ENCODE results near the gene ZAR1L. TPM values are rescaled to one million over a fixed set of nuclear protein-coding genes. Genes with fewer than 3 reads are reported as not detected.

The ZAR1L gene
- total RNA-seq, 2 donors from 2014 or later: not detected

DNA sequence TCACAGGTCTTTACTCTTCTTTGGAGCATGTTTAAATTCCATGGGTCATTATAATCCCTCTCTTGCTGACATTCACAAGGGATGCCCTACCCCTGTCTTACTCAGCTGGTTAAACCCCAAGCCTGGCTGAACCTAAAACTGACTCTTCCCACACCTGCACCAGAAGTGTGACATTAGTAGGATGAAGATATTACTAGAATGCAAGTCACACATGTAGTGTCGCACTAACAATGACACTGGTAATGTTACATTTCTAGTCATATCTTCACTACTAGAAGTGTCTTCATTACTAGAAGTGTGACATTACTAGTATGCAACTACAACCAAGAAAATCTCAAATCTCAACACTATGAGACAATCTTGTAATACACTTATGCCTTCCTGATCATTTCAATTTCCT, 14.2 kb downstream of the ZAR1L start:
- H3K9ac ChIP-seq (ENCODE audit: low read depth in 2 of 2, low read length in 2 of 2): no peak overlapping the region

DNA sequence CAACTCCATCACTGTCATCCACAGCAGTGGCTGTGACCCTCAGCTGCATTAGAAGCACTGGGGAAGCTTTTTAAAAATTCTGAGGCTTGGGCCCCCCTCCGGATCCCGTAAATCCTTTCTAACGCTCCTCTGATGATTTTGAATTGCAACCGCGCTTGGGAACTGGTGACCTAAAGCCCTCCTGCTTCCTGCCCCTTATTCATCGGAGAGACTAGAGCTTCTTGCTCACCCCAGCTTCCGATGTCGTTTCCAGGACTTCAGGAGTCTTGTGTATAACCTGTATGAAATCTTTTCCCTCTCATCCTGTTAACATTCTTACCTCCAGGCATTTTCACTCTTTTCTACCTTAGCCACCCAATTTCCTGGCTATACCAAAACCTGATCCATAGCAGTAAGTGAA, 14.8 kb downstream of the ZAR1L start:
- H3K4me3 ChIP-seq: no peak overlapping the region
- intact Hi-C loops (cut with DNase I): no loop called here

More for the DNA sequence above, 14.2 kb downstream of the ZAR1L start:
- Histone ChIP-seq H3K27ac (no peak overlapping the region), H3K4me3 (no peak overlapping the region), H3K36me3 (no peaks in the 10 kb centered on the region), H3K4me1 (no peaks in the 10 kb centered on the region), H3K27me3 (no peaks in the 10 kb centered on the region), H3K9me3 (no peaks in the 10 kb centered on the region)
- no peak for DNase-seq
- TF ChIP-seq, protein P1, sequence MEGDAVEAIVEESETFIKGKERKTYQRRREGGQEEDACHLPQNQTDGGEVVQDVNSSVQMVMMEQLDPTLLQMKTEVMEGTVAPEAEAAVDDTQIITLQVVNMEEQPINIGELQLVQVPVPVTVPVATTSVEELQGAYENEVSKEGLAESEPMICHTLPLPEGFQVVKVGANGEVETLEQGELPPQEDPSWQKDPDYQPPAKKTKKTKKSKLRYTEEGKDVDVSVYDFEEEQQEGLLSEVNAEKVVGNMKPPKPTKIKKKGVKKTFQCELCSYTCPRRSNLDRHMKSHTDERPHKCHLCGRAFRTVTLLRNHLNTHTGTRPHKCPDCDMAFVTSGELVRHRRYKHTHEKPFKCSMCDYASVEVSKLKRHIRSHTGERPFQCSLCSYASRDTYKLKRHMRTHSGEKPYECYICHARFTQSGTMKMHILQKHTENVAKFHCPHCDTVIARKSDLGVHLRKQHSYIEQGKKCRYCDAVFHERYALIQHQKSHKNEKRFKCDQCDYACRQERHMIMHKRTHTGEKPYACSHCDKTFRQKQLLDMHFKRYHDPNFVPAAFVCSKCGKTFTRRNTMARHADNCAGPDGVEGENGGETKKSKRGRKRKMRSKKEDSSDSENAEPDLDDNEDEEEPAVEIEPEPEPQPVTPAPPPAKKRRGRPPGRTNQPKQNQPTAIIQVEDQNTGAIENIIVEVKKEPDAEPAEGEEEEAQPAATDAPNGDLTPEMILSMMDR (IDR thresholded peaks at IDR 0.05): no peak
- intact Hi-C loops (cut with DNase I): no loop called here

DNA sequence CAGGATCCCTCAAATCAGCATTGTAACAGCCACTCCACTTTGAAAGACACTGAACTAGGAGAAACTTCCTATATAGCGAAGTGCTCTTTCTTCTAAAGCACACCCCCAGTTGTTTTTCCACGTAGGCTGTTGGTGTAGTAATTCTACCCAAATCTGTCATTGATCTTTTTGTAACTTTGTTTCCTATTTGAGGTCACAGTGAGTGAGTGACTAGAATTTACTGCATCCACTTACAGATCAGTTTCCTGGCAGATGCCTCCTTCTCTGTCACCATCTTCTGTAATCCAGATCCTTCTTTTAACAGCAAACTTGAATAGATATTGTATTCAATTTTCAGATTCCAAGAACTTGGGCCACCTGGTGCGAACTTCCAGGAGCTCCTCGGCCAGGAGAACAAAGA, 15.3 kb downstream of the ZAR1L start:
- no peak for DNase-seq
- Histone ChIP-seq H3K4me1 (no peaks in the 10 kb centered on the region), H3K4me3 (no peak overlapping the region), H3K27ac (no peak overlapping the region), H3K9me3 (no peaks in the 10 kb centered on the region), H3K36me3 (no peaks in the 10 kb centered on the region), H3K9ac (ENCODE audit: low read depth in 2 of 2, low read length in 2 of 2) (no peak overlapping the region), H3K27me3 (no peaks in the 10 kb centered on the region)
- TF ChIP-seq, protein P1 (IDR thresholded peaks at IDR 0.05): no peak
- intact Hi-C loops (cut with DNase I): no loop called here

More for the DNA sequence above, 14.8 kb downstream of the ZAR1L start:
- no peaks in the 10 kb centered on the region for H3K9me3 ChIP-seq
- H3K27me3 ChIP-seq: no peaks in the 10 kb centered on the region
- no peak overlapping the region for H3K9ac ChIP-seq (ENCODE audit: low read depth in 2 of 2, low read length in 2 of 2)
- no peaks in the 10 kb centered on the region for H3K36me3 ChIP-seq
- TF ChIP-seq, protein P1 (IDR thresholded peaks at IDR 0.05): no peak
- no peak for DNase-seq
- no peak overlapping the region for H3K27ac ChIP-seq
- H3K4me1 ChIP-seq: no peaks in the 10 kb centered on the region

DNA sequence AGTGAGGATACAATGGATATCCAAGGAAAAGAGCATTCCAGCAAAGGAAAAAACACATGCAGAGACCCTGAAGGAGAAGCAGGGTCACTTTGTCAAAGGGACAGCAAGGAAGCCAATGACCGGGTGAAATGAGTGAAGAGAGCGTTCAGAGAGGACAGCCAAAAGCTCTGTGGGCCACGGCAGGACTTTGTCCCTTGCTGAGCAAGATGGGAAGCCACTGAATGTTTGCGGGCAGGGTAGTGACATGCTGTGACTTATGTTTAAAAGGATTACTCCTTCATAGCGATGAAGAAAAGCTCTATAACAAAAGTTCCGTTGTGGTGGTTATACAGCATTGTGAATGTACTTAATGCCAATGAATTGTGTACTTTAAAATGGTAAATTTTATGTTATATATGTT, 16.5 kb downstream of the ZAR1L start:
- H3K27ac ChIP-seq: no peak overlapping the region
- no peaks in the 10 kb centered on the region for H3K27me3 ChIP-seq
- intact Hi-C loops (cut with DNase I): no loop called here
- TF ChIP-seq, protein P1 (IDR thresholded peaks at IDR 0.05): no peak
- no peak overlapping the region for H3K4me3 ChIP-seq
- no peaks in the 10 kb centered on the region for H3K9me3 ChIP-seq
- H3K9ac ChIP-seq (ENCODE audit: low read depth in 2 of 2, low read length in 2 of 2): no peak overlapping the region
- DNase-seq: no peak
- no peaks in the 10 kb centered on the region for H3K36me3 ChIP-seq
- H3K4me1 ChIP-seq: no peaks in the 10 kb centered on the region

DNA sequence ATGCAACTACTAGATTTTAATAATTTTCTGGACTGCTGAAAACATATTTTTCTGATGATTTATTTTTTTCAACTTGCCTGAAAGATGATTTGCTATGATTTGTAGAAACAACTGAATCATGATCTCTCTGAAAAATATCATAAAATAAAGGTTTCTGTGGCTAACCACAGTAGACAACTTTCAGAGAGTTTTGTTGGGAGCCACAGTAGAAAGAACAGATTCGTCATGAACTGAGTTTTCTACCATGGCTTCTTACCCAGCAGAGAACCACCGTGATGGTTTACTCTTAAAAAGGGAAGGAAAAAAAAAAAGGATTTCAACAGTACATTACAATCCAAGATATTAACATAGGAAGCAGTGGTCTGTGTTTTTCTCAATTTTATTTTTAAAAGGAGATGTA, 18.0 kb downstream of the ZAR1L start:
- Histone ChIP-seq H3K27ac (no peak overlapping the region), H3K9me3 (no peaks in the 10 kb centered on the region), H3K4me1 (no peaks in the 10 kb centered on the region), H3K9ac (ENCODE audit: low read depth in 2 of 2, low read length in 2 of 2) (no peak overlapping the region), H3K36me3 (no peaks in the 10 kb centered on the region), H3K27me3 (no peaks in the 10 kb centered on the region), H3K4me3 (no peak overlapping the region)
- intact Hi-C loops (cut with DNase I): no loop called here
- DNase-seq: no peak
- TF ChIP-seq, protein P1 (IDR thresholded peaks at IDR 0.05): no peak

DNA sequence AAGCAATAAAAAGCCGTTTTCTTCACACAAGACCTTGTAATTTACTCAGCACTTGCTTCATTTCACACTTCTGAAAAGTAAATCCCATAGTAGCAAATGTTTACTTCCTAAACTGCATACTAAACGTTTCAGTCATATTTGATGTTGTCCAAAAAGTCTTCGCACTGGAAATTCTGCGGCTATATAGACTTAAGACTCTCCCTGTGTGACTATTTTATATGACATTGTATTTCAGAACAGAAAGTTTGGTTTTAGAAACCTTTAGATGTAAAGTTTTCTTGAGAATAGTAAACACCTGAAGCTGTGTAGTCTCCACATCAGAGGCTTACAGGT, 29.6 kb downstream of the ZAR1L start:
- Histone ChIP-seq H3K9me3 (no peaks in the 10 kb centered on the region), H3K9ac (ENCODE audit: low read depth in 2 of 2, low read length in 2 of 2) (no peak overlapping the region), H3K4me1 (no peaks in the 10 kb centered on the region), H3K27me3 (no peaks in the 10 kb centered on the region), H3K4me3 (no peak overlapping the region), H3K27ac (no peak overlapping the region), H3K36me3 (no peaks in the 10 kb centered on the region)
- TF ChIP-seq, protein P1 (IDR thresholded peaks at IDR 0.05): no peak
- intact Hi-C loops (cut with DNase I): no loop called here
- DNase-seq: no peak

All from colonic mucosa (tissue), 4 donors.